ENCODE data around the gene RNF141.

The RNF141 gene

GRCh38 chr11:10499874-10500601, 40.9 kb downstream of the RNF141 start:
- DNase-seq (ENCODE audit: insufficient read length, low spot score) (no peak), FAIRE-seq (no peak)

GRCh38 chr11:10499452-10499851, 41.5 kb downstream of the RNF141 start:
- no peak for DNase-seq (ENCODE audit: insufficient read length, low spot score)

GRCh38 chr11:10498426-10499250, 42.3 kb downstream of the RNF141 start:
- DNase-seq (ENCODE audit: insufficient read length, low spot score) (no peak), FAIRE-seq (no peak)

More at GRCh38 chr11:10499452-10499851, 41.5 kb downstream of the RNF141 start:
- FAIRE-seq: no peak

- no peak for FAIRE-seq
- no peak for DNase-seq (ENCODE audit: insufficient read length, low spot score)
Measured at GRCh38 chr11:10498022-10498400, 43.0 kb downstream of the RNF141 start.

GRCh38 chr11:10497371-10498021, 43.5 kb downstream of the RNF141 start:
- no peak for DNase-seq (ENCODE audit: insufficient read length, low spot score)
- FAIRE-seq: no peak

GRCh38 chr11:10496296-10496936, 44.6 kb downstream of the RNF141 start:
- no peak for FAIRE-seq

GRCh38 chr11:10495464-10495786, 45.6 kb downstream of the RNF141 start:
- no peak for DNase-seq (ENCODE audit: insufficient read length, low spot score)
- FAIRE-seq: no peak

More at GRCh38 chr11:10496296-10496936, 44.6 kb downstream of the RNF141 start:
- DNase-seq (ENCODE audit: insufficient read length, low spot score): no peak

- FAIRE-seq (no peak), DNase-seq (ENCODE audit: insufficient read length, low spot score) (no peak)
Measured at GRCh38 chr11:10494636-10495463, 46.1 kb downstream of the RNF141 start.

GRCh38 chr11:10493041-10493663, 47.8 kb downstream of the RNF141 start:
- DNase-seq (ENCODE audit: insufficient read length, low spot score) (no peak), FAIRE-seq (no peak)

- DNase-seq (ENCODE audit: insufficient read length, low spot score) (no peak), FAIRE-seq (no peak)
Measured at GRCh38 chr11:10492084-10492483, 48.9 kb downstream of the RNF141 start.

GRCh38 chr11:10490398-10491241, 50.4 kb downstream of the RNF141 start:
- FAIRE-seq (no peak), DNase-seq (ENCODE audit: insufficient read length, low spot score) (no peak)

GRCh38 chr11:10490032-10490397, 51.0 kb downstream of the RNF141 start:
- DNase-seq (ENCODE audit: insufficient read length, low spot score) (no peak), FAIRE-seq (peak; percentile 55)

- DNase-seq (ENCODE audit: insufficient read length, low spot score): peak; percentile 28
- peak; percentile 4 for FAIRE-seq
Measured at GRCh38 chr11:10488934-10489691, 51.9 kb downstream of the RNF141 start.

- no peak for DNase-seq (ENCODE audit: insufficient read length, low spot score)
- no peak for FAIRE-seq
Measured at GRCh38 chr11:10488121-10488933, 52.7 kb downstream of the RNF141 start.

- FAIRE-seq (no peak), DNase-seq (ENCODE audit: insufficient read length, low spot score) (no peak)
Measured at GRCh38 chr11:10487002-10487647, 53.9 kb downstream of the RNF141 start.

- FAIRE-seq (no peak), DNase-seq (ENCODE audit: insufficient read length, low spot score) (no peak)
Measured at GRCh38 chr11:10486161-10486840, 54.7 kb downstream of the RNF141 start.

All from GM19239 (cell line).